ENCODE results near the gene HECW1. TPM values are rescaled to one million over a fixed set of nuclear protein-coding genes. Genes with fewer than 3 reads are reported as not detected.

The HECW1 gene
- total and polyA plus RNA-seq, 5 experiments from 2014 or later: not detected

GRCh38 chr7:43392638-43393330 is 280.3 kb downstream of the HECW1 start:
- peaks cover 15 to 35% (median 21%) of the 10 kb centered on the region in 5 donors for H3K27me3 Mint-ChIP-seq
- H3K9me3 Mint-ChIP-seq: peaks cover 0 to 2% (median 0%) of the 10 kb centered on the region in 9 donors
- no peak for ATAC-seq
- DNase-seq: no peak
- POLR2A ChIA-PET: no interaction called here
- no peak overlapping the region for H3K4me3 Mint-ChIP-seq
- H3K27ac Mint-ChIP-seq: no peak overlapping the region
- no peaks in the 10 kb centered on the region for H3K4me1 Mint-ChIP-seq
- peaks cover 0 to 1% (median 0%) of the 10 kb centered on the region in 3 donors for H3K36me3 Mint-ChIP-seq

DNA sequence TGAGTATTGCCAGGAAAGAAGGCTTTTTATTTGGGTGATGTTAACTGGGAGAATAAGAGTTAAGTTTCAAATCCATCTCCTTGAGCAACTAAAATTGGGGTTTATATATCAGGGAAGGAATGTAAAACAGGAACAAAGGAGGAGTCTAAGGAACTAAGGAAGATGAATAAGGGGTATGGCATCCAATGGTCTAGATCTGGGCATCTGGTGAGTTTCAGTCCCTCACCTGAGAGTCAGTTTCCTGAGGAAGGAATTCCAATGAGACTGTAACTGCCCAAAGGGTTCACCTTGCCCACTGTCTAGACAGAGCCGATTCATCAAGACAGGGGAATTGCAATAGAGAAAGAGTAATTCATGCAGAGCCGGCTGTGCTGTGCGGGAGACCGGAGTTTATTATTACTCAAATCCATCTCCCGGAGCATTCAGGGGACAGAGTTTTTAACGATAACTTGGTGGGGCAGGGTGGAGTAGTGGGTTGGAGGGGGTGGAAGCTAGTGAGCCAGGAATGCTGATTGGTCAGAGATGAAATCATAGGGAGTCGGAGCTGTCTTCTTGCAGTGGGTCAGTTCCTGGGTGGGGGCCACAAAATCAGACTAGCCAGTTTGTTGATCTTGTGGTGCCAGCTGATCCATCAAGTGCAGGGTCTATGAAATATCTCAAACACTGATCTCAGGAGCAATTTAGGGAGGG is 282.1 kb downstream of the HECW1 start:
- Mint-ChIP-seq H3K9me3 (peaks cover 0 to 2% (median 0%) of the 10 kb centered on the region in 9 donors), H3K4me3 (no peak overlapping the region), H3K27me3 (peaks cover 18 to 36% (median 23%) of the 10 kb centered on the region in 5 donors), H3K36me3 (peaks cover 0 to 1% (median 0%) of the 10 kb centered on the region in 3 donors), H3K4me1 (no peaks in the 10 kb centered on the region), H3K27ac (peak overlapping the region in 1 of 10 donors; percentile 18)
- DNase-seq (no peak), ATAC-seq (no peak)
- POLR2A ChIA-PET: no interaction called here

DNA sequence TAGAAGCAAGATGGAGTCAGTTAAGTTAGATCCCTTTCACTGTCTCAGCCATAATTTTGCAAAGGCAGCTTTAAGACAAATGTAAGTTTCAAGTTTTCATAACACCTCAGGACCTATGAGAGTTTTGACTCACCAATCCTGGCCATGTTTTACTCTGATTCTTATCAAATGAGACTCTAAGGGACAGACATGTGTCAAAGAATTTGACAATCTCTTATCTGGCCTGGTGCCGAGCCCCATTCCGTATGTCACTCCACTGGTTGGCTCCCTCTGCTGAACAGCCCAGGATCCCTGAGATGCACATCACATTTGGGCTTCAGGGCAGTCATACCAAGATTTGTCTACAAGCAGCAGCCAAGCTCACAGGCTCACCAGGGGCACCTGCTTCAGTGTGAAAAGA is 282.9 kb downstream of the HECW1 start:
- Mint-ChIP-seq H3K9me3 (peaks cover 0 to 2% (median 0%) of the 10 kb centered on the region in 9 donors), H3K27ac (no peak overlapping the region), H3K27me3 (peaks cover 18 to 36% (median 23%) of the 10 kb centered on the region in 5 donors), H3K36me3 (peaks cover 0 to 1% (median 0%) of the 10 kb centered on the region in 3 donors), H3K4me3 (no peak overlapping the region), H3K4me1 (no peaks in the 10 kb centered on the region)
- ATAC-seq: no peak
- POLR2A ChIA-PET: no interaction called here
- no peak for DNase-seq

- DNase-seq (no peak), ATAC-seq (no peak)
- peaks cover 0 to 6% (median 1%) of the 10 kb centered on the region in 3 donors for H3K36me3 Mint-ChIP-seq
- H3K4me3 Mint-ChIP-seq: no peak overlapping the region
- H3K4me1 Mint-ChIP-seq: no peaks in the 10 kb centered on the region
- POLR2A ChIA-PET: no interaction called here
- H3K9me3 Mint-ChIP-seq: peaks cover 0 to 2% (median 0%) of the 10 kb centered on the region in 9 donors
- peaks cover 21 to 36% (median 25%) of the 10 kb centered on the region in 5 donors for H3K27me3 Mint-ChIP-seq
- no peak overlapping the region for H3K27ac Mint-ChIP-seq
Measured at GRCh38 chr7:43396187-43396740, 283.8 kb downstream of the HECW1 start.

DNA sequence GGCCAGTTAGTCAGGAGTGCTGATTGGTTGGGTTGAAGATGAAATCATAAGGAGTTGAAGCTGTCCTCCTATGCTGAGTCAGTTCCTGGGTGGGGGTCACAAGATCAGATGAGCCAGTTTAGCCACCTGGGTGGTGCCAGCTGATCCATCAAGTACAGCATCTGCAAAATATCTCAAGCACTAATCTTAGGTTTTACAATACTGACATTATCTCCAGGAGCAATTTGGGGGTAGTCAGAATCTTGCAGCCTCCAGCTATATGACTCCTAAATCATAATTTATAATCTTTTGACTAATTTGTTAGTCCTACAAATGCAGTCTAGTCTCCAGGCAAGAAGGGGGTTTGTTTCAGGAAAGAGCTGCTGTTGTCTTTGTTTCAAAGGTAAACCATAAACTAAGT is 286.4 kb downstream of the HECW1 start:
- H3K27ac Mint-ChIP-seq: no peak overlapping the region
- H3K27me3 Mint-ChIP-seq: peaks cover 21 to 37% (median 33%) of the 10 kb centered on the region in 5 donors
- POLR2A ChIA-PET: no interaction called here
- peaks cover 0 to 2% (median 0%) of the 10 kb centered on the region in 9 donors for H3K9me3 Mint-ChIP-seq
- no peak for ATAC-seq
- peaks cover 0 to 6% (median 1%) of the 10 kb centered on the region in 3 donors for H3K36me3 Mint-ChIP-seq
- H3K4me3 Mint-ChIP-seq: no peak overlapping the region
- no peak for DNase-seq
- H3K4me1 Mint-ChIP-seq: no peaks in the 10 kb centered on the region

DNA sequence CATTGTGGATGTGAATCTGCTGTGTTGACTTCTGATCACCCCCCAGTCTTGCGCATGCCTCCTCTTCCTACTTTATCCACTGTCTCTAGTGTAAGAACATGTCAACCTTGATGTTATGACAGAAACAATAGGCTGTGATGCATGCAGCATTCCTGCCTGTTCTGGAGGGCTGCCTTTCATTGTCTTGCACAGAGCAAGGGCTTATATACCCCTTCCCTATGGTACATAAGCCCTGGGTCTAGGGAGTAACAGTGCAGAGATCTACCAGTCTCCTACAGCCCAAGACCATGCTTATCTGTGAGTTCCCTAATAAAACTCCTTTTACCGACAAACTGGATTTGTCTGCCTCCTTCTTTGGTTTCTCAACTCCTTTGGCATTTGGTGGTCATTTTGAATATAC is 293.5 kb downstream of the HECW1 start:
- Mint-ChIP-seq H3K4me1 (no peaks in the 10 kb centered on the region), H3K9me3 (no peaks in the 10 kb centered on the region), H3K27me3 (peaks cover 0 to 8% (median 2%) of the 10 kb centered on the region in 5 donors), H3K36me3 (peaks cover 0 to 2% (median 0%) of the 10 kb centered on the region in 3 donors), H3K4me3 (no peak overlapping the region), H3K27ac (no peak overlapping the region)
- no peak for DNase-seq
- POLR2A ChIA-PET: no interaction called here
- ATAC-seq: no peak

DNA sequence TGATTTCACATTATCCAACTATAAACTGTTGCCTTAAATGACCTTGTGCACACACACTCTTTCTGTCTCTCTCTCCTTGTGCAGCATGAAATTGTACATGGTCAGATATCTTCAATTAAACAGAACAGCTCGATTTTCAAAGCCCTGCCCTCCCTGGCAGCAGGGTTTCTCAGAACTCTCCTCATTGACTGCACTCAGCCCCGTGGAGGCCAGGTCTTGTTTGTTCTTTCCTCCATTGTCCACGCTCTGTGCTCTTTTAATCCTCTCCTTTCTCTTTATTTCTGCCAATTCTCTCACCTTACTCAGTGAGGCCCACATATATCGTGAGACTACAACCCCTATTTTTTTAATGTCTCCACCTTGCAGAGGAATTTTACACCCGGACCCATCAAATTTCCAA is 294.5 kb downstream of the HECW1 start:
- no peak for ATAC-seq

DNA sequence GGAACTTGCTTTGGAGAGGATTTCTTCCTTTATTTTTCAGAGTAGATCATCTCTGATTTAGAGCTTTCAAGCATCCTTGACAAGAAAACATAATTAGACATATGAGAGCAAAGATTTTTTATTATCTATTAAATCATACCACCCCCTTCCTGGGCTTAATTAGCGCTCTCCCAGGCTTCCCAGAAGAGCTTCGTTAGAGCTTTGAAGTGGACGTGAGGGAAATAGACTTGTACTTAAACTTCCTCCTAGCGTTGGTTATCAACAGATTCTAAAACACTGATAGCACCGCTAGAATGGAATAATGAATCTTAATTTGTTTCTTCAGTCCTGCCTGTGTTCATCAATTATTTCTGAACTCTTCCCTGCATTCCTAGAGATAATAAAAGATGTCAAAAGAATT is 296.5 kb downstream of the HECW1 start:
- DNase-seq (no peak), ATAC-seq (no peak)
- Mint-ChIP-seq H3K4me1 (no peaks in the 10 kb centered on the region), H3K9me3 (no peaks in the 10 kb centered on the region), H3K4me3 (no peak overlapping the region), H3K27me3 (peaks cover 0 to 1% (median 0%) of the 10 kb centered on the region in 5 donors), H3K27ac (no peak overlapping the region), H3K36me3 (no peaks in the 10 kb centered on the region)
- POLR2A ChIA-PET: no interaction called here

More for the DNA sequence above, 294.5 kb downstream of the HECW1 start:
- no peak for DNase-seq
- no peaks in the 10 kb centered on the region for H3K36me3 Mint-ChIP-seq
- H3K27ac Mint-ChIP-seq: no peak overlapping the region
- H3K4me1 Mint-ChIP-seq: no peaks in the 10 kb centered on the region
- no peaks in the 10 kb centered on the region for H3K9me3 Mint-ChIP-seq
- POLR2A ChIA-PET: no interaction called here
- peaks cover 0 to 2% (median under 1%) of the 10 kb centered on the region in 5 donors for H3K27me3 Mint-ChIP-seq
- H3K4me3 Mint-ChIP-seq: no peak overlapping the region

GRCh38 chr7:43417455-43417854 is 305.0 kb downstream of the HECW1 start:
- H3K4me3 Mint-ChIP-seq: no peak overlapping the region
- H3K4me1 Mint-ChIP-seq: no peaks in the 10 kb centered on the region

GRCh38 chr7:43430411-43430810 is 318.0 kb downstream of the HECW1 start:
- POLR2A ChIA-PET: no interaction called here
- H3K27ac Mint-ChIP-seq: no peak overlapping the region
- ATAC-seq: no peak
- H3K4me3 Mint-ChIP-seq: no peak overlapping the region
- H3K9me3 Mint-ChIP-seq: peaks cover 0 to 7% (median 0%) of the 10 kb centered on the region in 9 donors
- H3K36me3 Mint-ChIP-seq: no peaks in the 10 kb centered on the region
- peaks cover 0 to 7% (median 3%) of the 10 kb centered on the region in 5 donors for H3K27me3 Mint-ChIP-seq
- peaks cover 0 to 2% (median 0%) of the 10 kb centered on the region in 4 donors for H3K4me1 Mint-ChIP-seq
- DNase-seq: no peak

More at GRCh38 chr7:43417455-43417854, 305.0 kb downstream of the HECW1 start:
- peaks cover 4 to 45% (median 13%) of the 10 kb centered on the region in 5 donors for H3K27me3 Mint-ChIP-seq
- ATAC-seq (no peak), DNase-seq (no peak)
- H3K36me3 Mint-ChIP-seq: peaks cover 0 to 9% (median 2%) of the 10 kb centered on the region in 3 donors
- H3K9me3 Mint-ChIP-seq: peaks cover 0 to 6% (median 0%) of the 10 kb centered on the region in 9 donors
- peak overlapping the region in 1 of 10 donors; percentile 34 for H3K27ac Mint-ChIP-seq
- POLR2A ChIA-PET: no interaction called here

GRCh38 chr7:43431020-43431595 is 318.7 kb downstream of the HECW1 start:
- ATAC-seq (no peak), DNase-seq (no peak)
- peaks cover 0 to 7% (median 3%) of the 10 kb centered on the region in 5 donors for H3K27me3 Mint-ChIP-seq
- H3K27ac Mint-ChIP-seq: no peak overlapping the region
- POLR2A ChIA-PET: no interaction called here
- peaks cover 0 to 2% (median 0%) of the 10 kb centered on the region in 4 donors for H3K4me1 Mint-ChIP-seq
- peaks cover 0 to 7% (median 0%) of the 10 kb centered on the region in 9 donors for H3K9me3 Mint-ChIP-seq
- H3K36me3 Mint-ChIP-seq: no peaks in the 10 kb centered on the region
- no peak overlapping the region for H3K4me3 Mint-ChIP-seq

- no peak for ATAC-seq
- H3K27me3 Mint-ChIP-seq: peaks cover 0 to 7% (median 3%) of the 10 kb centered on the region in 5 donors
- H3K36me3 Mint-ChIP-seq: no peaks in the 10 kb centered on the region
- POLR2A ChIA-PET: no interaction called here
- no peak overlapping the region for H3K27ac Mint-ChIP-seq
- H3K4me1 Mint-ChIP-seq: peaks cover 0 to 4% (median under 1%) of the 10 kb centered on the region in 4 donors
- no peak for DNase-seq
- no peak overlapping the region for H3K4me3 Mint-ChIP-seq
- no peaks in the 10 kb centered on the region for H3K9me3 Mint-ChIP-seq
Measured at GRCh38 chr7:43433639-43434038, 321.2 kb downstream of the HECW1 start.

DNA sequence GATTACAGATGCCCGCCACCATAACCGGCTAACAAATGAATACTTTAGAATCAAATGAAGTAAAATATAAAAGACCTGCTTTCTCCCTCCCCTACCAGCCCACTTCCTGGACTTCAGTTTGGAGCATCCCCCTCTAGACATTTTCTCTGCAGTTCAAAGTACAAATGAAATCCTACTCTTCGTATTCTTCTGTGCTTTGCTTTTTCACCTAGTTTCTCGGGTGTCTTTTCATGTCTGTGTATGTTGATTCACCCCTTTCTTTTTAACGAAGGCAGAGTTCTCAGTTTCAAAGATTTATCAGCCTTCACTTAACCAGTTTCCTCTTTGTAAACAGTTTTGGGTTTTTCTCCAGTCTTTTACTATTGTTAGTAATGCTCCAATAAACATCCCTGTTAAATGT is 324.6 kb downstream of the HECW1 start:
- Mint-ChIP-seq H3K4me1 (peaks cover 0 to 2% (median under 1%) of the 10 kb centered on the region in 4 donors), H3K36me3 (no peaks in the 10 kb centered on the region), H3K9me3 (no peaks in the 10 kb centered on the region), H3K4me3 (no peak overlapping the region), H3K27me3 (peaks cover 0 to 10% (median 2%) of the 10 kb centered on the region in 5 donors), H3K27ac (peak overlapping the region in 1 of 10 donors; percentile 20)
- ATAC-seq (no peak), DNase-seq (no peak)
- POLR2A ChIA-PET: no interaction called here
